ENCODE measurements around the gene CHRM5.

Gene CHRM5

GRCh38 chr15:34084086-34084485 is 115.8 kb downstream of the CHRM5 start (continued):
- TF ChIP-seq CREB5 (CRISPR knock-in tag; IDR thresholded peaks at IDR 0.05; ENCODE audit: low read depth) (no peak), ZC3H10 (CRISPR knock-in tag; IDR thresholded peaks at IDR 0.05) (no peak), CSDC2 (CRISPR knock-in tag; IDR thresholded peaks at IDR 0.05) (no peak), ZFP3 (CRISPR knock-in tag; IDR thresholded peaks at IDR 0.05) (no peak), SNAI2 (CRISPR knock-in tag; IDR thresholded peaks at IDR 0.05) (no peak)

GRCh38 chr15:34085746-34086145 is 117.4 kb downstream of the CHRM5 start:
- TF ChIP-seq PATZ1 (CRISPR knock-in tag; IDR thresholded peaks at IDR 0.05; ENCODE audit: borderline replicate concordance), result no peak
- no peak for ATAC-seq

- ATAC-seq, result no peak
- TF ChIP-seq ZFP30 (CRISPR knock-in tag; IDR thresholded peaks at IDR 0.05), result no peak
- no peak for TF ChIP-seq PPARA (CRISPR knock-in tag; IDR thresholded peaks at IDR 0.05; ENCODE audit: borderline replicate concordance)
Observed at GRCh38 chr15:34099914-34100313, 131.6 kb downstream of the CHRM5 start.

- no peak for TF ChIP-seq ZC3H10 (CRISPR knock-in tag; IDR thresholded peaks at IDR 0.05)
- peak; percentile 99 for ATAC-seq
Observed at GRCh38 chr15:34101366-34102174, 133.3 kb downstream of the CHRM5 start, which contains the start of the genes EMC7 and PGBD4. Gene EMC7 (minus strand): TSS chr15:34101862. CDS start chr15:34101839, 23 bp downstream. Gene PGBD4 (plus strand): TSS chr15:34102083. CDS start chr15:34102532, 449 bp downstream.

GRCh38 chr15:34102175-34102925 is 134.1 kb downstream of the CHRM5 start:
- TF ChIP-seq ZFP3 (CRISPR knock-in tag; IDR thresholded peaks at IDR 0.05) (no peak), SNAI2 (CRISPR knock-in tag; IDR thresholded peaks at IDR 0.05) (no peak), ESRRG (CRISPR knock-in tag; IDR thresholded peaks at IDR 0.05) (no peak), ZNF8 (CRISPR knock-in tag; IDR thresholded peaks at IDR 0.05) (no peak), CREB5 (CRISPR knock-in tag; IDR thresholded peaks at IDR 0.05; ENCODE audit: low read depth) (no peak), BACH2 (CRISPR knock-in tag; IDR thresholded peaks at IDR 0.05; ENCODE audit: borderline replicate concordance) (no peak), CSRNP3 (CRISPR knock-in tag; IDR thresholded peaks at IDR 0.05) (no peak), CSDC2 (CRISPR knock-in tag; IDR thresholded peaks at IDR 0.05) (no peak), GLIS3 (CRISPR knock-in tag; IDR thresholded peaks at IDR 0.05) (no peak)
- ATAC-seq, result no peak

- no peak for ATAC-seq
Observed at GRCh38 chr15:34106423-34106822, 138.1 kb downstream of the CHRM5 start.

GRCh38 chr15:34107315-34107714 is 139.0 kb downstream of the CHRM5 start:
- ATAC-seq, result no peak
- no peak for TF ChIP-seq POU6F1 (CRISPR knock-in tag; IDR thresholded peaks at IDR 0.05; ENCODE audit: borderline replicate concordance, low read depth)
- no peak for TF ChIP-seq CREB5 (CRISPR knock-in tag; IDR thresholded peaks at IDR 0.05; ENCODE audit: low read depth)
- TF ChIP-seq ZNF8 (CRISPR knock-in tag; IDR thresholded peaks at IDR 0.05), result no peak
- TF ChIP-seq CSRNP3 (CRISPR knock-in tag; IDR thresholded peaks at IDR 0.05), result no peak
- TF ChIP-seq ESRRG (CRISPR knock-in tag; IDR thresholded peaks at IDR 0.05), result no peak
- TF ChIP-seq ZC3H10 (CRISPR knock-in tag; IDR thresholded peaks at IDR 0.05), result no peak
- TF ChIP-seq ZNF70 (CRISPR knock-in tag; IDR thresholded peaks at IDR 0.05), result no peak
- TF ChIP-seq ARNTL (CRISPR knock-in tag; IDR thresholded peaks at IDR 0.05; ENCODE audit: borderline replicate concordance, low read depth), result no peak

More at GRCh38 chr15:34106423-34106822, 138.1 kb downstream of the CHRM5 start:
- TF ChIP-seq TCF4 (CRISPR knock-in tag; IDR thresholded peaks at IDR 0.05; ENCODE audit: borderline replicate concordance) (no peak), TOX (CRISPR knock-in tag; IDR thresholded peaks at IDR 0.05; ENCODE audit: borderline replicate concordance) (no peak)

Measured in SK-N-SH treated with all-trans-retinoic acid at 6 μM for 48 hours (cell line).